GM12878 (cell line): ENCODE measurements around the gene KRTAP1-1.
"Not testable (repeated sequence)": the region's sequence is repeated elsewhere in the genome, so short reads cannot be mapped to it uniquely, and the experiment has no call there.

Experiments used
- CBFB ChIP-seq: IDR thresholded peaks from 2 replicates; pipeline ENCODE4 v1.6.1; 2016; ENCODE audit warnings: antibody characterized with exemption, low read depth
- CHD4 ChIP-seq: fragments of 200-600 bp; sonication (generic); IDR thresholded peaks from 2 replicates; pipeline ENCODE4 v1.6.1; 2016; ENCODE audit warnings: mild to moderate bottlenecking
- EP300 ChIP-seq, 2 experiments: fragments of 150-350 bp in 1 of 2; IDR thresholded peaks; 2 replicates each; pipeline ENCODE4 v1.6.1; 2011 to 2012; ENCODE audit warnings: low read depth in 2 of 2, low read length in 2 of 2, borderline replicate concordance in 1 of 2, improper control_type of control experiment in 1 of 2, inconsistent platforms in 1 of 2; ENCODE audit not compliant: control insufficient read depth in 1 of 2
- HCFC1 ChIP-seq: fragments of 150-350 bp; IDR thresholded peaks from 2 replicates; pipeline ENCODE4 v1.6.1; 2014; ENCODE audit warnings: low read length
- MAX ChIP-seq: IDR thresholded peaks from 2 replicates; pipeline ENCODE4 v1.6.1; 2012; ENCODE audit warnings: low read depth, low read length, improper control_type of control experiment
- NFIC ChIP-seq: IDR thresholded peaks from 2 replicates; pipeline ENCODE4 v1.6.1; 2012; ENCODE audit warnings: low read depth, mild to moderate bottlenecking, inconsistent platforms, low read length, moderate library complexity
- POLR2AphosphoS5 ChIP-seq: IDR thresholded peaks from 2 replicates; pipeline ENCODE4 v1.6.1; 2011; ENCODE audit warnings: mild to moderate bottlenecking, low read length, inconsistent platforms
- RBBP5 ChIP-seq: fragments of 200-600 bp; sonication (generic); conservative IDR thresholded peaks from 2 replicates; pipeline ENCODE4 v1.6.1; 2016
- TAF1 ChIP-seq: IDR thresholded peaks from 2 replicates; pipeline ENCODE4 v1.6.1; 2011; ENCODE audit warnings: mild to moderate bottlenecking, low read depth, low read length, borderline replicate concordance
- TCF7 ChIP-seq: IDR thresholded peaks from 2 replicates; pipeline ENCODE4 v1.6.1; 2014; ENCODE audit warnings: antibody characterized with exemption, borderline replicate concordance

GRCh38 chr17:41046735-41047465 lies 5.7 kb upstream of the KRTAP1-1 start, which contains the start of gene KRTAP2-1:
- not testable (repeated sequence) for TF ChIP-seq HCFC1; POLR2AphosphoS5; CHD4; MAX; NFIC; EP300 (IDR thresholded peaks at IDR 0.05; ENCODE audit: borderline replicate concordance in 1 of 2, control insufficient read depth in 1 of 2, low read depth in 2 of 2, low read length in 2 of 2); TAF1; RBBP5; TCF7; CBFB
